Vagina (tissue), 2 donors: ENCODE measurements around the gene LRRC10B.

ENCODE experiments used
- POLR2A ChIP-seq, 2 donors: fragments of 450-650 bp; IDR thresholded peaks; one replicate each; pipeline ENCODE4 v1.6.1; 2017; ENCODE audit warnings: antibody characterized with exemption in 2 of 2, mild to moderate bottlenecking in 2 of 2, moderate library complexity in 2 of 2
- POLR2AphosphoS5 ChIP-seq, 2 donors: sonication (generic); formaldehyde crosslinking; IDR thresholded peaks; one replicate each; pipeline ENCODE4 v1.9.0; 2017; ENCODE audit warnings: antibody characterized with exemption in 2 of 2, mild to moderate bottlenecking in 2 of 2, low read depth in 1 of 2; ENCODE audit not compliant: insufficient read depth in 1 of 2
- TF ChIP-seq, protein P1 (sequence below), 3 experiments: fragments of 450-650 bp in 2 of 3; fragments of 200-600 bp in 1 of 3; sonication (generic) in 1 of 3; IDR thresholded peaks; one replicate each; pipeline ENCODE4 v1.5.1; 2017 to 2019; ENCODE audit warnings: antibody characterized with exemption in 3 of 3, mild to moderate bottlenecking in 2 of 3, moderate library complexity in 2 of 3

- TF ChIP-seq, protein P1, sequence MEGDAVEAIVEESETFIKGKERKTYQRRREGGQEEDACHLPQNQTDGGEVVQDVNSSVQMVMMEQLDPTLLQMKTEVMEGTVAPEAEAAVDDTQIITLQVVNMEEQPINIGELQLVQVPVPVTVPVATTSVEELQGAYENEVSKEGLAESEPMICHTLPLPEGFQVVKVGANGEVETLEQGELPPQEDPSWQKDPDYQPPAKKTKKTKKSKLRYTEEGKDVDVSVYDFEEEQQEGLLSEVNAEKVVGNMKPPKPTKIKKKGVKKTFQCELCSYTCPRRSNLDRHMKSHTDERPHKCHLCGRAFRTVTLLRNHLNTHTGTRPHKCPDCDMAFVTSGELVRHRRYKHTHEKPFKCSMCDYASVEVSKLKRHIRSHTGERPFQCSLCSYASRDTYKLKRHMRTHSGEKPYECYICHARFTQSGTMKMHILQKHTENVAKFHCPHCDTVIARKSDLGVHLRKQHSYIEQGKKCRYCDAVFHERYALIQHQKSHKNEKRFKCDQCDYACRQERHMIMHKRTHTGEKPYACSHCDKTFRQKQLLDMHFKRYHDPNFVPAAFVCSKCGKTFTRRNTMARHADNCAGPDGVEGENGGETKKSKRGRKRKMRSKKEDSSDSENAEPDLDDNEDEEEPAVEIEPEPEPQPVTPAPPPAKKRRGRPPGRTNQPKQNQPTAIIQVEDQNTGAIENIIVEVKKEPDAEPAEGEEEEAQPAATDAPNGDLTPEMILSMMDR (IDR thresholded peaks at IDR 0.05) = no peak
- TF ChIP-seq POLR2A (IDR thresholded peaks at IDR 0.05) = no peak
- no peak for TF ChIP-seq POLR2AphosphoS5 (IDR thresholded peaks at IDR 0.05; ENCODE audit: insufficient read depth in 1 of 2, low read depth in 1 of 2)
Observed at GRCh38 chr11:61497473-61497872, 11.1 kb upstream of the LRRC10B start.
